GM23248 (cell line): ENCODE results near the gene C20orf144. TPM values are rescaled to one million over a fixed set of nuclear protein-coding genes. Genes with fewer than 3 reads are reported as not detected.
A peak's percentile ranks its signal among the peaks of the same experiment; 100 is the strongest.

Experiments
- DNase-seq: peaks from one replicate; pipeline ENCODE4 v3.0.0-alpha.2; 2015
- H2AFZ ChIP-seq: fragments of 200-600 bp; sonication (generic); 2 replicates; pipeline ENCODE4 v1.6.1; 2016; ENCODE audit warnings: antibody characterized with exemption
- H3F3A ChIP-seq: fragments of 200-600 bp; sonication (generic); 2 replicates; pipeline ENCODE4 v1.6.1; 2016; ENCODE audit warnings: mild to moderate bottlenecking, antibody characterized with exemption, mixed run types; ENCODE audit not compliant: insufficient read depth
- H3K27ac ChIP-seq: fragments of 200-600 bp; sonication (generic); 2 replicates; pipeline ENCODE4 v1.5.1; 2016; ENCODE audit warnings: mild to moderate bottlenecking
- H3K27me3 ChIP-seq: fragments of 200-600 bp; sonication (generic); replicated peaks from 2 replicates; pipeline ENCODE4 v1.6.1; 2016; ENCODE audit warnings: mild to moderate bottlenecking; ENCODE audit not compliant: insufficient read depth
- H3K36me3 ChIP-seq: fragments of 200-600 bp; sonication (generic); 2 replicates; pipeline ENCODE4 v1.6.1; 2016; ENCODE audit warnings: low read depth, mild to moderate bottlenecking
- H3K4me1 ChIP-seq: fragments of 200-600 bp; sonication (generic); 2 replicates; pipeline ENCODE4 v1.6.1; 2016; ENCODE audit warnings: mild to moderate bottlenecking; ENCODE audit not compliant: insufficient read depth
- H3K4me2 ChIP-seq: fragments of 200-600 bp; sonication (generic); one replicate; pipeline ENCODE4 v1.6.1; 2016; ENCODE audit warnings: mild to moderate bottlenecking; ENCODE audit not compliant: unreplicated experiment
- H3K4me3 ChIP-seq: fragments of 200-600 bp; sonication (generic); 2 replicates; pipeline ENCODE4 v1.5.1; 2016; ENCODE audit warnings: mild to moderate bottlenecking
- H3K79me2 ChIP-seq: fragments of 200-600 bp; sonication (generic); 2 replicates; pipeline ENCODE4 v1.6.1; 2016; ENCODE audit warnings: mild to moderate bottlenecking; ENCODE audit not compliant: insufficient read depth
- H3K9ac ChIP-seq: fragments of 200-600 bp; sonication (generic); 2 replicates; pipeline ENCODE4 v1.6.1; 2016; ENCODE audit warnings: mild to moderate bottlenecking
- H3K9me2 ChIP-seq: fragments of 200-600 bp; sonication (generic); 2 replicates; pipeline ENCODE4 v1.6.1; 2016; ENCODE audit warnings: mixed run types, mild to moderate bottlenecking, moderate library complexity; ENCODE audit not compliant: insufficient read depth
- H3K9me3 ChIP-seq: fragments of 200-600 bp; sonication (generic); one replicate; pipeline ENCODE4 v1.6.1; 2017; ENCODE audit warnings: low read depth
- H4K20me1 ChIP-seq: fragments of 200-600 bp; sonication (generic); 2 replicates; pipeline ENCODE4 v1.6.0; 2016; ENCODE audit not compliant: insufficient read depth
- EZH2 ChIP-seq: fragments of 200-600 bp; sonication (generic); IDR thresholded peaks from 2 replicates; pipeline ENCODE4 v1.6.1; 2018; ENCODE audit warnings: antibody characterized with exemption, mild to moderate bottlenecking; ENCODE audit not compliant: insufficient read depth, poor library complexity, severe bottlenecking
- EZH2phosphoT487 ChIP-seq: fragments of 200-600 bp; sonication (generic); IDR thresholded peaks from 2 replicates; pipeline ENCODE4 v1.6.1; 2018; ENCODE audit warnings: antibody characterized with exemption, moderate library complexity, mild to moderate bottlenecking, low read depth; ENCODE audit not compliant: insufficient read depth
- WGBS, 2 experiments: methylation state at CpG; one replicate each; pipeline ENCODE4 v1.1.6; 2015 to 2017; ENCODE audit warnings: low lambda C conversion rate in 2 of 2, low coverage in 1 of 2; ENCODE audit errors: missing lambda C conversion rate in 2 of 2; 5-methylcytosine and 5-hydroxymethylcytosine counted together
- in situ Hi-C: fragments of 300-500 bp; cut with MboI; formaldehyde crosslinking; loops from 2 replicates; pipeline ENCODE4 v1.15.0; 2020
- polyA plus RNA-seq: library from polyadenylated mRNA; unstranded; fragments of >200 nt; fragmentation: Nextera tagmentation; extraction: Ambion mirVana; gene quantifications from 2 replicates; pipeline ENCODE4 v1.2.1, GENCODE V29; 2016
- total RNA-seq: library from RNA; depleted of rRNA; stranded (reverse); fragments of >200 nt; shearing (Covaris generic); gene quantifications from 2 replicates; pipeline ENCODE4 v1.2.3, GENCODE V29; 2014

The C20orf144 gene
- total and polyA plus RNA-seq, 2 experiments from 2014 or later, result 0.25 TPM; not detected in 1

GRCh38 chr20:33676652-33677645, 14.8 kb downstream of the C20orf144 start:
- Histone ChIP-seq H3K36me3 (no peaks in the 10 kb centered on the region), H3K27ac (no peak overlapping the region), H3K4me3 (no peak overlapping the region), H3K9ac (no peak overlapping the region), H2AFZ (no peak overlapping the region), H3K9me2 (no peaks in the 10 kb centered on the region), H3K4me1 (peaks cover 29% of the 10 kb centered on the region), H3F3A (peaks cover 14% of the 10 kb centered on the region), H4K20me1 (no peaks in the 10 kb centered on the region), H3K79me2 (peaks cover 20% of the 10 kb centered on the region), H3K4me2 (no peak overlapping the region), H3K27me3 (no peaks in the 10 kb centered on the region), H3K9me3 (no peaks in the 10 kb centered on the region)
- in situ Hi-C loops, result no loop called here
- TF ChIP-seq EZH2phosphoT487, result no peak
- no peak for TF ChIP-seq EZH2
- 93 to 96% methylated on average over 18 to 31 of the region's 31 CpGs for WGBS, 2 experiments
- no peak for DNase-seq

DNA sequence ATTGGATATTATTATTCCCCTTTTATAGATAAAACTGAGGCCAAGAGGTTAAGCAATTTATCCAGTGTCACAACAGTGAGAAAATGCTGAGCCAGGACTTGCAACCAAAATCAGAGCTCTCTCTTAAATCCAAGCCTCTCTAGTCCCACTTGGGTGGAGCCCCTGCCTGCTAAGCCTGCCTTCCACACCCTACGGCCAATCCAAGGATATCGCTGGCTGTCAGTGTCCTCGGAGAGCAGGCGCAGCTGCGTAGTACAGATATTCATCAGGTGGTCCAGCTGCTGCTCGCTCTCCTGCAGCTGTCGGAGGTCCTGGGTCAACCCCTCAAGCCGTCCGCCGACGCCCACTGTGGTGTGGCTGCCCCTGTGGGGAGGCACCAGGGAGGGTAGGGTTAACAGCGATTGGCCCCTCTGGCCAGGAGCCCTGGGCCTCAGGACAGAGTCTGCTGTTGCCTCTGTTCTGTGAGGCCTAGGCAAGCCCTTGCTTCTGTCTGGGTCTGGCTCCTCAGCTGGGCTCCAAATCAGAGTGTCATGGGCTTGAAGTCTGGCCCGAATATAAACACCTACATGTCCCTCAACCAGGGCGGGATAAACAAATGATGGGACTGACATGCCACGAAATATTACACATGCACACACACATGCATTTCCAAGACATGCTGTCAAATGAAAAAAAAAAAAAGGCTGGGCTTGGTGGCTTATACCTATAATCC, 16.0 kb downstream of the C20orf144 start:
- Histone ChIP-seq H3F3A (peaks cover 14% of the 10 kb centered on the region), H3K9ac (no peak overlapping the region), H3K79me2 (peaks cover 14% of the 10 kb centered on the region), H3K4me2 (no peak overlapping the region), H3K36me3 (no peaks in the 10 kb centered on the region), H3K9me3 (no peaks in the 10 kb centered on the region), H3K27me3 (no peaks in the 10 kb centered on the region), H3K27ac (no peak overlapping the region), H3K9me2 (no peaks in the 10 kb centered on the region), H3K4me3 (no peak overlapping the region), H2AFZ (no peak overlapping the region), H3K4me1 (peaks cover 18% of the 10 kb centered on the region), H4K20me1 (no peaks in the 10 kb centered on the region)
- no peak for DNase-seq
- TF ChIP-seq EZH2phosphoT487 (no peak), EZH2 (no peak)
- 47 to 48% methylated on average over 13 to 15 of the region's 15 CpGs for WGBS, 2 experiments
- in situ Hi-C loops, result no loop called here

- no peaks in the 10 kb centered on the region for H3K9me3 ChIP-seq
- no peak overlapping the region for H3K4me3 ChIP-seq
- H3K4me2 ChIP-seq, result no peak overlapping the region
- TF ChIP-seq EZH2, result no peak
- H3K79me2 ChIP-seq, result peaks cover 18% of the 10 kb centered on the region
- peaks cover 13% of the 10 kb centered on the region for H3K4me1 ChIP-seq
- H2AFZ ChIP-seq, result no peak overlapping the region
- in situ Hi-C loops, result no loop called here
- no peaks in the 10 kb centered on the region for H3K36me3 ChIP-seq
- H3F3A ChIP-seq, result peaks cover 8% of the 10 kb centered on the region
- no peak overlapping the region for H3K27ac ChIP-seq
- no peak overlapping the region for H3K9ac ChIP-seq
- no peaks in the 10 kb centered on the region for H3K9me2 ChIP-seq
- no peak for DNase-seq
- WGBS, 2 experiments, result 83% methylated on average over 20 of the region's 20 CpGs
- H4K20me1 ChIP-seq, result no peaks in the 10 kb centered on the region
- H3K27me3 ChIP-seq, result no peaks in the 10 kb centered on the region
These were observed 17.8 kb downstream of the C20orf144 start for GRCh38 chr20:33679758-33680485.

DNA sequence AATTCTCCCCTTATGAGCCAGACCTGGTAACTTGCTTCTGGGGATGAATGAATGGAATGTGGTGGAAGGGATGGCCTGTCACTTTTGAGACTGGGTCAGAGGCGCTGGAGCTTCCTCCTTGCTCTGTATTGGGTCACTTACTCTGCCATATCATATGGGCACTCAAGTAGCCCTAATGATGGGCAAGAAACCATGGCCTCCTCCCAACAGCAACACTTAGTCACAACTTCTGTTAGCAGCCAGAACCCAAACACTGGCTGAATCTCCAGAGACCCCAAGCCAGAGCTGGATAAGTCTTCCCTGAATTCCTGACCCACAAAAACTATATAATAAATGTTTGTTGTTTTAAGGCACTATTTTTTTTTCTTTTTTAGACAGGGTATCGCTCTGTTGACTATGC, 18.6 kb downstream of the C20orf144 start:
- Histone ChIP-seq H3K9ac (no peak overlapping the region), H3K4me1 (peaks cover 12% of the 10 kb centered on the region), H3K9me3 (no peaks in the 10 kb centered on the region), H4K20me1 (no peaks in the 10 kb centered on the region), H3K4me2 (no peak overlapping the region), H3K36me3 (no peaks in the 10 kb centered on the region), H3K9me2 (no peaks in the 10 kb centered on the region), H3K27ac (no peak overlapping the region), H3K4me3 (no peak overlapping the region), H3F3A (0 out of 2 replicates have a peak, but pooled peaks cover under 1% of the 10 kb centered on the region), H3K79me2 (peaks cover 22% of the 10 kb centered on the region), H2AFZ (no peak overlapping the region), H3K27me3 (no peaks in the 10 kb centered on the region)
- no peak for TF ChIP-seq EZH2phosphoT487
- no peak for TF ChIP-seq EZH2
- WGBS, 2 experiments, result 98 to 100% methylated on average over 2 of the region's 2 CpGs
- DNase-seq, result peak; percentile 50
- in situ Hi-C loops, result no loop called here
